HG03439 (cell line): ENCODE measurements around the gene GAST.
"Not testable (repeated sequence)": the region's sequence is repeated elsewhere in the genome, so short reads cannot be mapped to it uniquely, and the experiment has no call there.

Experiments
- ATAC-seq: cut with Tn5 transposase; IDR thresholded peaks from one replicate; pipeline ENCODE4 v1.9.1; 2021; ENCODE audit warnings: mild to moderate bottlenecking, moderate library complexity; ENCODE audit not compliant: unreplicated experiment

The GAST gene

DNA sequence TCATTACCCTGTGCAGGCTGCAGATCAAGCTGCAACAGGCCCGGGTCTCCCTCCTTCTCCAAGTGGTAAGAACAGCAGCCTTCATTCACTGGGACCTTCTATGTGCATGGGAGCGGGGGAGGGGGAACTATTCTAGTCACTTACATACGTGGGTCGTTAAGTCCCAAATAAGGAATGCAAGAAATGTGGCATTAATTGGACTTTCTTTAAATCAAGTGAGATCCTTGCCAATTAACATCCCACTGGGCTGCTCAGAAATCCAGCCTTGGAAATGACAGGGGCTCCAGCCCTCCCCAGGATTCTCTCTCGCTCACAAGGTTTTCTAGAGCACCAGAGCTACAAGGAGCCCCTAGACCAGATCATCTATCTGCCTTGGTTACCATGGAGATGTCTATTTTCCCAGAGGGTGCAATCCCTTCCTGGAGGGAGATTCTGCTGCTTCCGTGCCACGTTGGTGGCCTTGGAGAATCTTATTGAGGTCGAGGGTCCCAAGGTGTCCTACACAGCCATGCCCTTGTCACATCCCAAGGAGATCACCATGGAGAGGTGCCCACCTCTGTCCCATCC lies 28.6 kb upstream of the GAST start:
- no peak for ATAC-seq

GRCh38 chr17:41684035-41684434 lies 28.1 kb upstream of the GAST start:
- ATAC-seq: no peak

GRCh38 chr17:41685753-41686152 lies 26.4 kb upstream of the GAST start:
- ATAC-seq: not testable (repeated sequence)

GRCh38 chr17:41686281-41686680 lies 25.9 kb upstream of the GAST start:
- ATAC-seq: no peak

- peak; percentile 4 for ATAC-seq
These were observed 24.1 kb upstream of the GAST start for GRCh38 chr17:41687828-41688640.

DNA sequence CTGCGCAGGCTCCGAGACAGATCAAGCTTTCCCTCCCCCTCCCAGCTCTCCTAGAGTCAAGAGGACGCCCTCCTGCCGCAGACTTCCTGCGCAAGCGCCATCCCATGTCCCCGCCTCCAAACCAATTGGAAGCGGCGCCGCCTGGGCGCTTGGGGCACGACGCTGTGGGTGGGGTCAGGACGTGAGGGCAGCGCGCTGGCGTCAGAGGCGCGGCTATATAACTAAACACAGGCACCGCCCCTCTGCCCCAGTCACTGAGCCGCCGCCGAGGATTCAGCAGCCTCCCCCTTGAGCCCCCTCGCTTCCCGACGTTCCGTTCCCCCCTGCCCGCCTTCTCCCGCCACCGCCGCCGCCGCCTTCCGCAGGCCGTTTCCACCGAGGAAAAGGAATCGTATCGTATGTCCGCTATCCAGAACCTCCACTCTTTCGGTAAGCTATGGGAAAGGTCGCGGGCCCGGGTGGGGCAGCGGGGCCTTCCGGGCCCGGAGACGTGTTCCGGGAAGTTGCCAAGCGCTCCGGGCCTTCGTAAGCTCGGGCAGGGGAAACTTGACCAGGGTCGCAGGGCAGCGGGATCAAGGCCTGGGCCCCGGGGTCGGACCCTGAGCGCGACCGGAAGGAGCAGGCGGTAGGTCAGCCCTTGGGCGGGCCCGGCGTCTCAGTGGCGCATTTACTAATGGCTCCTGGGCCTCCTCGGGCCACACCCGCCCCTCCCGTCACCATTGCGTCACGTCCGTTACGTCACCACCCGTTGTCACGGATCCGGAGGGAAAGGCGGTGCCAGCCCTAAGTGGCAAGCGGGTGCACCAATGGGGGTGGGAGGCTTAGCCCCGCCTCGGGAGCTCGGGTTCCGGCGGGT lies 23.3 kb upstream of the GAST start, which contains the start of gene EIF1:
TSS of gene EIF1 (plus strand) at position 245 of the 856 bp plus-strand sequence. CDS start at position 399, 154 bp downstream.
- ATAC-seq: peak; percentile 70

- ATAC-seq: no peak
These were observed 22.4 kb upstream of the GAST start for GRCh38 chr17:41689497-41690299.

GRCh38 chr17:41690497-41690896 lies 21.6 kb upstream of the GAST start:
- no peak for ATAC-seq

DNA sequence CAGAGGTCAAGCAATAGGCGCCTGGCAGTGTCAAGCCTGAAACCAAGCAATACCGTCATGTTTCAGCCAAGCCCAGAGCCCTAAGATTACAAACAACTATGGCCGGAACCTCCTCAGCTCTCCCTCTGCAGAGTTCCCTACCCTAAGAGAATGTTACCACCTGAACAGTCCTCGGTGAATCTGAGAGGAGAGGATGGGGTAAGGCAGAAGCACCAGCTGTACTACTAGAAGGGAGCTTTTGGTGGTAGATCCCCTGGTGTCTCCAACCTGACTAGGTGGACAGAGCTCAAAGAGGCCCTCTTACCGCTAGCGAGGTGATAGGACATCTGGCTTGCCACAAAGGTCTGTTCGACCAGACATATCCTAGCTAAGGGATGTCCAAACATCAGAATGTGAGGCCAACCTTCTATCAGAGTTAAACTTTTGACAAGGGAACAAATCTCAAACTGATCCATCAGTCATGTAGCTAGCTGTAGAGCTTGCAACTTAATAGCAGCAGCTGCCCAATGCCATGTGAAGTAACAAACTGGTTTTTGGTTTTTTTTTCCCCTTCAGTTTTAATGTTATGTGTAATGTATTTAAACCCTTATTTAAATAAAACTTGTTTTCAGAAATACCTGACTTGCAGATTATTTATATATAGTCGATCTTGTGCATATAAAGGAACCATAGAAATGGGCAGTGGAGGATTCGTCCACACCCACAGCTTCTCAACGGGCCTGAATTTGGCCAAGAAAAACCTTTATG lies 20.9 kb upstream of the GAST start:
- no peak for ATAC-seq

DNA sequence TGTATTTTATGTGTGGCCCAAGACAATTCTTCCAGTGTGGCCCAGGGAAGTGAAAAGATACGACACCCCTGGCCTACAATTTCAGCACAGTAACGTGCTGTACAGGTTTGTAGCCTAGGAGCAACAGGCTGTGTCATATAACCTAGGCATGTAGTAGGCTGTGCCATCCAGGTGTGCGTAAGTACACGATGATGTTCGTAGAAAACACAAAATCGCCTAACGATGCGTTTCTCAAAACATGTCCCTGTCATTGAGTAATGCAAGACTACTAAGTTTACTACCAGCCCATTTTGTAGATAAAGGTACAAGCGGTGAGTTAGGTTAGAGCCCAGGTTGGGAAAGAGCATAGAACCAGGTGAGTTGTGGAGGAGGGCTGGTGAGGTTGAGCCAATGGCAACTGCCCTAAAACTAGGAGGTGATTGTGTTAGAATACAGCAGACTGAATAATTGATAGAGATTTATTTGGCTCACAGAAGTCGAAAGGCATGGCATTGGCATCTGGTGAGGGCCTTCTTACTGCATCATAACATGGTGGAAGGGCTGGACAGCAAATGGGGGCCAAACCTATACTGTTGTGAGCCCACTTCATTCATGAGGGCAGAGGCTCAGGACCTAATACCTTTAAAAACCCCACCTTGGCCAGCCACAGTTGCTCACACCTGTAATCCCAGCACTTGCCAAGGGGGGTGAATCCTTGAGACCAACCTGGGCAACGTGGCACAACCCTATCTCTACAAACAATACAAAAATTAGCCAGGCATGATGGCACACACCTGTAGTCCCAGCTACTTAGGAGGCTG lies 19.2 kb upstream of the GAST start:
- ATAC-seq: no peak

DNA sequence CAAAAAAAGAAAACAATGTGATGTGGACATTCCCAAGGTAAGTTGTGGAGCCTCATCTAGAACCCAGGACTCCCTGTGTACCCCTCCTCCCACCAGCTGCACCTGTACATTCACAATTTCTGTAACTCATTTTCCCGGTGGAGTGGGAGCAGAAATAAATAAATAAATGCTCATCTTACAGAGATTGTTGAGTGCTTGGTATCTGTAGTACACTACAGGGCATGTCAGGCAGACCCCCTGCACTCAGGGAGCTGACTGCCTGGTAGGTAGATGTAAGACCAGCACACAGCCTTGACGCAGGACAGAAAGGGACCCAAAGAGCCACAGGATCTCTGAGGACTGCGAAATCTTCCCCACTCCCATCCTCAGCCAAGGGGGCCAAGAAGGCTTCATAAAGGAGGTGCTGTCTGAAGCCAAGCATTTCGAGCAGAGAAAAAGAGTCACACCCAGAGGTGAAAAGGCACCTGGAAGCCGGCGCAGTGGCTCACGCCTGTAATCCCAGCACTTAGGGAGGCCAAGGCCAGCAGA lies 16.9 kb upstream of the GAST start:
- ATAC-seq: no peak

DNA sequence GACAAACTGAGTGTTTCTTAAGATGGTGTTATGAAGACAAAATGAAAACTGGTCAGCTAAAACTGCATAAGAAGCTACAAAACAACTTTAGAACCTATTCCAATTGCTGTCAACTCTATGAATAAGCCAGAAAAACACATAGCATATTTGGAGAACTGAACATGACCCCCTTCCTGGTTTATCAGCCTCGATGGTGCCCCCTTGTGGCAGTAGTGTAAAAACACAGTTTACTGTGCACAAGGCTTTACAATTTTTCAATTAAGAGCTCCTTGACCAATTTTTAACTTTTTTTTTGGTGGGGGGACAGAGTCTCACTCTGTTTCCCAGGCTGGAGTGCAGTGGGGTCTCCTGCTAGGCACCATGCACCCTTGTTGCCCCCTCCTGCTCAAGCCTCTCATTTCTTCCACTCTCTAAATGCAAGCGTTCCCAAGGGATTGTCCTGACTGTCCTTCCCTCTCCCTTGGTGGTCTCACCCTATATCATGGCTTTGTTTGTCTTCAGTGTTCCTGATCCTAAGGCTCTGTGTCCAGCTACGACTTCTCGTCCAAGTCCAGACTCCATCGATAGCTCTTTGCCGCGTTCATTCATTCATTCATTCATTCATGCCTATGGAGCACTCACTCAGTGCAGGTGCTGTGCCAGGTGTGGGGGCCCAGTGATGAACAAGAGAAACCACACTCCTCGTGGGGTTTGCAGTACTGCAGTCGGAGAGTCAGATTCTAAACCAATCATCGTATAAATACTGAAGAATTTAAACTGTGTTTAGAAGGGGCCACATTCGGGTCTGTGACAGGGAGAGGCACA lies 16.0 kb upstream of the GAST start:
- ATAC-seq: no peak

DNA sequence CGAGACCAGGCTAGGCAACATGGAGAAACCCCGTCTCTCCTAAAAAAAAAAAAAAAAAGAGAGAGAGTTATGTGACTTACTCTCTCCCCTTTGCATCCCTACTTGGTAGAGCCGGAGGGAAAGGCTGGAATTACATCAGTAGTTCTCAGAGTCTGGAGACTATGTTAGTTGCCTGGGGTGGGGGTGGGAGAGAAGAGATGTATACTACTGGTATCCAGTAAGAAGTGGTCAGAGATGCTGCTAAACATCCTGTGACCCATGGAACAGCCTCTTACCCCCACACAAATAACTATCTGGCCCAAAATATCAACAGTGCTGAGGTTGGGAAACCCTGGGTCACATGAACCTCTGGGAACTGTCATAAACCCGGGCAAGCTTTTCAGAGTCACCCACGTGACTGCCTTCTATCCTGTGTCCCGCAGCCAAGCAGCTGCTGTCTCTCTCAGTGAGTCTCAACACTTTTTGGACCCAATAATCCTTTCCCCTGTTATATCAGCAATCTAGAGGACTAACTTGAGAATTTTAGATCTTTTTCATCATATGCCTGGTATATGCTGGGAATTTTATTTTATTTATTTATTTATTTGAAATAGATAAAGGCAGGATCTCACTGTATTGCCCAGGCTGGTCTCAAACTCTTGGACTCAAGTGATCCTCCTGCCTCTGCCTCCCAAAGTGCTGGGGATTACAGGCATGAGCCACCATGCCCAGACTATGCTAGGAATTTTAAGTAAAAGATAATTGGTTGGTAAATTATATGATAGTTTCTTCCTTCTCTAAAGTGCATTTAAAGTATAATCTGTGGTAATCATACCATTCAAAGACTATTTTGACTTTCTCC lies 14.8 kb upstream of the GAST start:
- no peak for ATAC-seq

GRCh38 chr17:41700843-41701242 lies 11.3 kb upstream of the GAST start:
- not testable (repeated sequence) for ATAC-seq

GRCh38 chr17:41702712-41703111 lies 9.4 kb upstream of the GAST start:
- no peak for ATAC-seq

DNA sequence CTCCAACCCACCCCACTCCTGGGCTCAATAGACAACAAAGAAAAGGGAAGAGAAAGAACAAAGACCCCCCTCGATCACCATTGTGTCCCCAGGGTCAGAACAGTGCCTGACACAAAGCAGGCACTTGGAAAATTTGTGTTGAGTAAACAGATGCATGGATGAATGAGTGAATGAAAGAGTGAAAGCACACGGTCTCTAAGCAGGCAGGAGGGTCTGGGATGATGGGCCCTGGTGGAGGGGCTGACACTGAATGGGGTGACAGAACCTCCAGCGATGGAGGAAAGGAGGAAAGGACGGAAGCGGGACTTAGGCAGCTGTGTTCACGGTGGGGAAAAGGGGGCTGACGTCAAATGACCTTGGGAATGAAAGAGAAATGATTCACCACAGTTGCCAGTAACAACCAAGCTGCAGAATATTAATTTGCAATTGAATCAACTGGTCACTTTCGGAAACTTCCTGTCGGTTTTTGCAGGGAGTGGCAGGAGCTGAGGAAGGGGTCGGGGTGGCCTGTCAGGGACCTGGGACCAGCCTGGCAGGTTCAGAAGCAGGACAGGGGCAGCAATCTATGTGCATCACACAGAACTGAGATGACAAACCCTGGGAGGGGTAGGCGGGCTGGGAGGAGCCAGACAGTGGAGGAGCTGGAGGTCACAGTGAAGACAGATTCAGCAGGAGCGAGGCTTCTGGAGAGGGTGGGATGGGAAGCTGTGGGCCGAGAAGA lies 6.7 kb upstream of the GAST start:
- ATAC-seq: no peak
